GM18519 (cell line): Measurements from ENCODE around the gene STK38L.

ENCODE experiments used
- ATAC-seq: cut with Tn5 transposase; IDR thresholded peaks from one replicate; pipeline ENCODE4 v1.9.1; 2021; ENCODE audit warnings: mild to moderate bottlenecking, moderate library complexity; ENCODE audit not compliant: unreplicated experiment, low FRiP score

Gene STK38L

GRCh38 chr12:27338473-27338872, 94.4 kb downstream of the STK38L start:
- no peak for ATAC-seq

- no peak for ATAC-seq
Measured at GRCh38 chr12:27340971-27341370, 96.9 kb downstream of the STK38L start.

- ATAC-seq, result no peak
Measured at GRCh38 chr12:27342536-27342935, 98.5 kb downstream of the STK38L start.

GRCh38 chr12:27343255-27344000, 99.3 kb downstream of the STK38L start:
- no peak for ATAC-seq

- ATAC-seq, result no peak
Measured at GRCh38 chr12:27344246-27344645, 100.2 kb downstream of the STK38L start.

GRCh38 chr12:27344760-27345159, 100.7 kb downstream of the STK38L start:
- ATAC-seq, result no peak

GRCh38 chr12:27345376-27345775, 101.3 kb downstream of the STK38L start:
- no peak for ATAC-seq

GRCh38 chr12:27347779-27348178, 103.7 kb downstream of the STK38L start:
- no peak for ATAC-seq

GRCh38 chr12:27351476-27351875, 107.4 kb downstream of the STK38L start:
- no peak for ATAC-seq

GRCh38 chr12:27355486-27355885, 111.4 kb downstream of the STK38L start:
- no peak for ATAC-seq

- ATAC-seq, result no peak
Measured at GRCh38 chr12:27355979-27356378, 111.9 kb downstream of the STK38L start.

- no peak for ATAC-seq
Measured at GRCh38 chr12:27359578-27360340, 115.7 kb downstream of the STK38L start.

GRCh38 chr12:27361372-27361771, 117.3 kb downstream of the STK38L start:
- no peak for ATAC-seq

GRCh38 chr12:27366621-27367020, 122.5 kb downstream of the STK38L start:
- no peak for ATAC-seq

- ATAC-seq, result no peak
Measured at GRCh38 chr12:27367078-27367477, 123.0 kb downstream of the STK38L start.
